Measurements from ENCODE around the gene FANCB. TPM values are rescaled to one million over a fixed set of nuclear protein-coding genes. Genes with fewer than 3 reads are reported as not detected.

Gene FANCB
- total RNA-seq, 1 experiment from 2014 or later, result 12.3 TPM

DNA sequence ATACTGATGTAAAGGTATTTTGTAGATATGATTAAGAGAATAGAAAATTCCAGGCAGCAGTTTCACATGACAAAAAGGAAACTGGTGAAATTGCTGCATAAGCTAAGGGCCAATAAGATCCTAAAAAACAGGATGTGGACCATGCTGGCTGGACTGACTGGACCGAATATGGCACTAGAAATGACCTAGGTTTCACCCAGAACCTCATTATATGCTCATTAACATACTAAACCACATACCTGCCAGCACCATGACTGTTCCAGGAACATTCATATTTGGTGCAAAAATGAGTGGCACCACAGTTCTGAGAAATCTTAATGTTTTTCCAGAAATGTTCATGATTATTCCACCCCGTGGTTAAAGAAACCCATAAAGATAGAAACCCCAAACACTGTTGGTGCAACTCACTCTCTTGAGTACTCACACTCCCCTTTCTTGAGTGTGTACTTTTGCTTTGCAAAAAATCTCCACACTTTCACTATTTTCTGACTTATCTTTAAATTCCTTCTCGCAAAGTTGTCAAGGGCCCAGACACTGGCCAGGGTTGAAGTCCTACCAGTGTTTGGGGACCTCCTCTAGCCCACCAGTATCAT, 74.0 kb downstream of the FANCB start:
- H3K27me3 Mint-ChIP-seq (ENCODE audit: low read depth), result no peaks in the 10 kb centered on the region
- CTCF ChIA-PET, result no interaction called here
- POLR2A ChIA-PET, result no interaction called here
- H3K9me3 Mint-ChIP-seq, result no peaks in the 10 kb centered on the region
- peaks cover 3% of the 10 kb centered on the region; the same call in 1 of the 2 replicates for H3K36me3 Mint-ChIP-seq
- DNase-seq (ENCODE audit: low spot score) (no peak), ATAC-seq (no peak)
- H3K27ac Mint-ChIP-seq, result no peak overlapping the region
- TF ChIP-seq, protein P1, sequence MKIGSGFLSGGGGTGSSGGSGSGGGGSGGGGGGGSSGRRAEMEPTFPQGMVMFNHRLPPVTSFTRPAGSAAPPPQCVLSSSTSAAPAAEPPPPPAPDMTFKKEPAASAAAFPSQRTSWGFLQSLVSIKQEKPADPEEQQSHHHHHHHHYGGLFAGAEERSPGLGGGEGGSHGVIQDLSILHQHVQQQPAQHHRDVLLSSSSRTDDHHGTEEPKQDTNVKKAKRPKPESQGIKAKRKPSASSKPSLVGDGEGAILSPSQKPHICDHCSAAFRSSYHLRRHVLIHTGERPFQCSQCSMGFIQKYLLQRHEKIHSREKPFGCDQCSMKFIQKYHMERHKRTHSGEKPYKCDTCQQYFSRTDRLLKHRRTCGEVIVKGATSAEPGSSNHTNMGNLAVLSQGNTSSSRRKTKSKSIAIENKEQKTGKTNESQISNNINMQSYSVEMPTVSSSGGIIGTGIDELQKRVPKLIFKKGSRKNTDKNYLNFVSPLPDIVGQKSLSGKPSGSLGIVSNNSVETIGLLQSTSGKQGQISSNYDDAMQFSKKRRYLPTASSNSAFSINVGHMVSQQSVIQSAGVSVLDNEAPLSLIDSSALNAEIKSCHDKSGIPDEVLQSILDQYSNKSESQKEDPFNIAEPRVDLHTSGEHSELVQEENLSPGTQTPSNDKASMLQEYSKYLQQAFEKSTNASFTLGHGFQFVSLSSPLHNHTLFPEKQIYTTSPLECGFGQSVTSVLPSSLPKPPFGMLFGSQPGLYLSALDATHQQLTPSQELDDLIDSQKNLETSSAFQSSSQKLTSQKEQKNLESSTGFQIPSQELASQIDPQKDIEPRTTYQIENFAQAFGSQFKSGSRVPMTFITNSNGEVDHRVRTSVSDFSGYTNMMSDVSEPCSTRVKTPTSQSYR (CRISPR knock-in tag; IDR thresholded peaks at IDR 0.05), result no peak
- TF ChIP-seq, protein P2, sequence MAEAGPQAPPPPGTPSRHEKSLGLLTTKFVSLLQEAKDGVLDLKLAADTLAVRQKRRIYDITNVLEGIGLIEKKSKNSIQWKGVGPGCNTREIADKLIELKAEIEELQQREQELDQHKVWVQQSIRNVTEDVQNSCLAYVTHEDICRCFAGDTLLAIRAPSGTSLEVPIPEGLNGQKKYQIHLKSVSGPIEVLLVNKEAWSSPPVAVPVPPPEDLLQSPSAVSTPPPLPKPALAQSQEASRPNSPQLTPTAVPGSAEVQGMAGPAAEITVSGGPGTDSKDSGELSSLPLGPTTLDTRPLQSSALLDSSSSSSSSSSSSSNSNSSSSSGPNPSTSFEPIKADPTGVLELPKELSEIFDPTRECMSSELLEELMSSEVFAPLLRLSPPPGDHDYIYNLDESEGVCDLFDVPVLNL (CRISPR knock-in tag; IDR thresholded peaks at IDR 0.05; ENCODE audit: borderline replicate concordance, low read depth), result no peak
- no peak for TF ChIP-seq NR2C2 (CRISPR knock-in tag; IDR thresholded peaks at IDR 0.05)
- no peak for TF ChIP-seq TEAD4 (CRISPR knock-in tag; IDR thresholded peaks at IDR 0.05)
- TF ChIP-seq GTF2I (CRISPR knock-in tag; conservative IDR thresholded peaks at IDR 0.05), result no peak
- TF ChIP-seq SMAD3 (CRISPR knock-in tag; IDR thresholded peaks at IDR 0.05; ENCODE audit: borderline replicate concordance), result no peak
- TF ChIP-seq, protein P3, sequence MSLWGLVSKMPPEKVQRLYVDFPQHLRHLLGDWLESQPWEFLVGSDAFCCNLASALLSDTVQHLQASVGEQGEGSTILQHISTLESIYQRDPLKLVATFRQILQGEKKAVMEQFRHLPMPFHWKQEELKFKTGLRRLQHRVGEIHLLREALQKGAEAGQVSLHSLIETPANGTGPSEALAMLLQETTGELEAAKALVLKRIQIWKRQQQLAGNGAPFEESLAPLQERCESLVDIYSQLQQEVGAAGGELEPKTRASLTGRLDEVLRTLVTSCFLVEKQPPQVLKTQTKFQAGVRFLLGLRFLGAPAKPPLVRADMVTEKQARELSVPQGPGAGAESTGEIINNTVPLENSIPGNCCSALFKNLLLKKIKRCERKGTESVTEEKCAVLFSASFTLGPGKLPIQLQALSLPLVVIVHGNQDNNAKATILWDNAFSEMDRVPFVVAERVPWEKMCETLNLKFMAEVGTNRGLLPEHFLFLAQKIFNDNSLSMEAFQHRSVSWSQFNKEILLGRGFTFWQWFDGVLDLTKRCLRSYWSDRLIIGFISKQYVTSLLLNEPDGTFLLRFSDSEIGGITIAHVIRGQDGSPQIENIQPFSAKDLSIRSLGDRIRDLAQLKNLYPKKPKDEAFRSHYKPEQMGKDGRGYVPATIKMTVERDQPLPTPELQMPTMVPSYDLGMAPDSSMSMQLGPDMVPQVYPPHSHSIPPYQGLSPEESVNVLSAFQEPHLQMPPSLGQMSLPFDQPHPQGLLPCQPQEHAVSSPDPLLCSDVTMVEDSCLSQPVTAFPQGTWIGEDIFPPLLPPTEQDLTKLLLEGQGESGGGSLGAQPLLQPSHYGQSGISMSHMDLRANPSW (CRISPR knock-in tag; conservative IDR thresholded peaks at IDR 0.05; ENCODE audit: low read depth), result no peak
- TF ChIP-seq CREB1 (CRISPR knock-in tag; IDR thresholded peaks at IDR 0.05), result no peak
- no peak for TF ChIP-seq SP1 (CRISPR knock-in tag; conservative IDR thresholded peaks at IDR 0.05)
- TF ChIP-seq, protein P4, sequence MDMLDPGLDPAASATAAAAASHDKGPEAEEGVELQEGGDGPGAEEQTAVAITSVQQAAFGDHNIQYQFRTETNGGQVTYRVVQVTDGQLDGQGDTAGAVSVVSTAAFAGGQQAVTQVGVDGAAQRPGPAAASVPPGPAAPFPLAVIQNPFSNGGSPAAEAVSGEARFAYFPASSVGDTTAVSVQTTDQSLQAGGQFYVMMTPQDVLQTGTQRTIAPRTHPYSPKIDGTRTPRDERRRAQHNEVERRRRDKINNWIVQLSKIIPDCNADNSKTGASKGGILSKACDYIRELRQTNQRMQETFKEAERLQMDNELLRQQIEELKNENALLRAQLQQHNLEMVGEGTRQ (CRISPR knock-in tag; IDR thresholded peaks at IDR 0.05), result no peak
- TF ChIP-seq, protein P5, sequence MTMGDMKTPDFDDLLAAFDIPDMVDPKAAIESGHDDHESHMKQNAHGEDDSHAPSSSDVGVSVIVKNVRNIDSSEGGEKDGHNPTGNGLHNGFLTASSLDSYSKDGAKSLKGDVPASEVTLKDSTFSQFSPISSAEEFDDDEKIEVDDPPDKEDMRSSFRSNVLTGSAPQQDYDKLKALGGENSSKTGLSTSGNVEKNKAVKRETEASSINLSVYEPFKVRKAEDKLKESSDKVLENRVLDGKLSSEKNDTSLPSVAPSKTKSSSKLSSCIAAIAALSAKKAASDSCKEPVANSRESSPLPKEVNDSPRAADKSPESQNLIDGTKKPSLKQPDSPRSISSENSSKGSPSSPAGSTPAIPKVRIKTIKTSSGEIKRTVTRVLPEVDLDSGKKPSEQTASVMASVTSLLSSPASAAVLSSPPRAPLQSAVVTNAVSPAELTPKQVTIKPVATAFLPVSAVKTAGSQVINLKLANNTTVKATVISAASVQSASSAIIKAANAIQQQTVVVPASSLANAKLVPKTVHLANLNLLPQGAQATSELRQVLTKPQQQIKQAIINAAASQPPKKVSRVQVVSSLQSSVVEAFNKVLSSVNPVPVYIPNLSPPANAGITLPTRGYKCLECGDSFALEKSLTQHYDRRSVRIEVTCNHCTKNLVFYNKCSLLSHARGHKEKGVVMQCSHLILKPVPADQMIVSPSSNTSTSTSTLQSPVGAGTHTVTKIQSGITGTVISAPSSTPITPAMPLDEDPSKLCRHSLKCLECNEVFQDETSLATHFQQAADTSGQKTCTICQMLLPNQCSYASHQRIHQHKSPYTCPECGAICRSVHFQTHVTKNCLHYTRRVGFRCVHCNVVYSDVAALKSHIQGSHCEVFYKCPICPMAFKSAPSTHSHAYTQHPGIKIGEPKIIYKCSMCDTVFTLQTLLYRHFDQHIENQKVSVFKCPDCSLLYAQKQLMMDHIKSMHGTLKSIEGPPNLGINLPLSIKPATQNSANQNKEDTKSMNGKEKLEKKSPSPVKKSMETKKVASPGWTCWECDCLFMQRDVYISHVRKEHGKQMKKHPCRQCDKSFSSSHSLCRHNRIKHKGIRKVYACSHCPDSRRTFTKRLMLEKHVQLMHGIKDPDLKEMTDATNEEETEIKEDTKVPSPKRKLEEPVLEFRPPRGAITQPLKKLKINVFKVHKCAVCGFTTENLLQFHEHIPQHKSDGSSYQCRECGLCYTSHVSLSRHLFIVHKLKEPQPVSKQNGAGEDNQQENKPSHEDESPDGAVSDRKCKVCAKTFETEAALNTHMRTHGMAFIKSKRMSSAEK (CRISPR knock-in tag; IDR thresholded peaks at IDR 0.05; ENCODE audit: borderline replicate concordance), result no peak
- TF ChIP-seq, protein P6, sequence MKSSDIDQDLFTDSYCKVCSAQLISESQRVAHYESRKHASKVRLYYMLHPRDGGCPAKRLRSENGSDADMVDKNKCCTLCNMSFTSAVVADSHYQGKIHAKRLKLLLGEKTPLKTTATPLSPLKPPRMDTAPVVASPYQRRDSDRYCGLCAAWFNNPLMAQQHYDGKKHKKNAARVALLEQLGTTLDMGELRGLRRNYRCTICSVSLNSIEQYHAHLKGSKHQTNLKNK (CRISPR knock-in tag; IDR thresholded peaks at IDR 0.05), result no peak
- H3K4me3 Mint-ChIP-seq, result no peak overlapping the region
- H3K4me1 Mint-ChIP-seq, result 0 out of 2 replicates have a peak, but pooled peaks cover 3% of the 10 kb centered on the region

Other genes with a start within 250 kb of the FANCB start
- gene MOSPD2, start 352 bp upstream of the FANCB start, total RNA-seq (2021), result 13.0 to 13.2 TPM (median 13.1 TPM) in 3 replicates

Measured in WTC11 (cell line).